Measurements from ENCODE around the gene DCAF5. TPM values are rescaled to one million over a fixed set of nuclear protein-coding genes. Genes with fewer than 3 reads are reported as not detected.

DCAF5 gene
- total and polyA plus RNA-seq, 2 experiments from 2014 or later, result 50.0 to 58.2 TPM

DNA sequence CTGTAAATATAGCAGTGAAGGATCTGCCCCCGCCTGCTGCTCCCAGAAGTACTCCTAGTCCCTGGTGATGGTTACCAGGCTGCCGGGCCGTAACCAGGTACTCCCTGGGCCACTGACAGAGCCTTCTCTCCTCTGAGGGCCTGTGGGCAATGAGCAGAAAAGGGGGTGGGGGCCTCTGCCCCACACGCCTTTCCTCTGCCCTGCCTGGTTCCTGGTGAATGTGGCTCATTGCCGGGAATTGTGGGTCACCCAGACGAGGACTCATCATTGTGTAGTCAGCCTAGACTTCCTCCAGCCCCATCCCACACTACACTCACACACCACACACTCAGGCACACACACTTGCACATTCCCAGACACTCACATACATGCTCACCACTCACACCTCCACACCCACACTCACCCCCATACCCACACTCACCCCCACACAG, 138.1 kb downstream of the DCAF5 start:
- TF ChIP-seq, protein P1, sequence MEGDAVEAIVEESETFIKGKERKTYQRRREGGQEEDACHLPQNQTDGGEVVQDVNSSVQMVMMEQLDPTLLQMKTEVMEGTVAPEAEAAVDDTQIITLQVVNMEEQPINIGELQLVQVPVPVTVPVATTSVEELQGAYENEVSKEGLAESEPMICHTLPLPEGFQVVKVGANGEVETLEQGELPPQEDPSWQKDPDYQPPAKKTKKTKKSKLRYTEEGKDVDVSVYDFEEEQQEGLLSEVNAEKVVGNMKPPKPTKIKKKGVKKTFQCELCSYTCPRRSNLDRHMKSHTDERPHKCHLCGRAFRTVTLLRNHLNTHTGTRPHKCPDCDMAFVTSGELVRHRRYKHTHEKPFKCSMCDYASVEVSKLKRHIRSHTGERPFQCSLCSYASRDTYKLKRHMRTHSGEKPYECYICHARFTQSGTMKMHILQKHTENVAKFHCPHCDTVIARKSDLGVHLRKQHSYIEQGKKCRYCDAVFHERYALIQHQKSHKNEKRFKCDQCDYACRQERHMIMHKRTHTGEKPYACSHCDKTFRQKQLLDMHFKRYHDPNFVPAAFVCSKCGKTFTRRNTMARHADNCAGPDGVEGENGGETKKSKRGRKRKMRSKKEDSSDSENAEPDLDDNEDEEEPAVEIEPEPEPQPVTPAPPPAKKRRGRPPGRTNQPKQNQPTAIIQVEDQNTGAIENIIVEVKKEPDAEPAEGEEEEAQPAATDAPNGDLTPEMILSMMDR (IDR thresholded peaks at IDR 0.05; ENCODE audit: low read depth, low read length), result no peak
- no peak overlapping the region for H3K4me3 ChIP-seq
- H3K27ac ChIP-seq, result peak overlapping the region; percentile 45
- no peaks in the 10 kb centered on the region for H3K27me3 ChIP-seq
- DNase-seq (ENCODE audit: low read depth in 1 of 2, low spot score in 1 of 2), result no peak
- H3K9me3 ChIP-seq (ENCODE audit: low read depth), result no peaks in the 10 kb centered on the region
- H3K4me1 ChIP-seq (ENCODE audit: low read depth), result peaks cover 6% of the 10 kb centered on the region
- no peaks in the 10 kb centered on the region for H3K36me3 ChIP-seq

DNA sequence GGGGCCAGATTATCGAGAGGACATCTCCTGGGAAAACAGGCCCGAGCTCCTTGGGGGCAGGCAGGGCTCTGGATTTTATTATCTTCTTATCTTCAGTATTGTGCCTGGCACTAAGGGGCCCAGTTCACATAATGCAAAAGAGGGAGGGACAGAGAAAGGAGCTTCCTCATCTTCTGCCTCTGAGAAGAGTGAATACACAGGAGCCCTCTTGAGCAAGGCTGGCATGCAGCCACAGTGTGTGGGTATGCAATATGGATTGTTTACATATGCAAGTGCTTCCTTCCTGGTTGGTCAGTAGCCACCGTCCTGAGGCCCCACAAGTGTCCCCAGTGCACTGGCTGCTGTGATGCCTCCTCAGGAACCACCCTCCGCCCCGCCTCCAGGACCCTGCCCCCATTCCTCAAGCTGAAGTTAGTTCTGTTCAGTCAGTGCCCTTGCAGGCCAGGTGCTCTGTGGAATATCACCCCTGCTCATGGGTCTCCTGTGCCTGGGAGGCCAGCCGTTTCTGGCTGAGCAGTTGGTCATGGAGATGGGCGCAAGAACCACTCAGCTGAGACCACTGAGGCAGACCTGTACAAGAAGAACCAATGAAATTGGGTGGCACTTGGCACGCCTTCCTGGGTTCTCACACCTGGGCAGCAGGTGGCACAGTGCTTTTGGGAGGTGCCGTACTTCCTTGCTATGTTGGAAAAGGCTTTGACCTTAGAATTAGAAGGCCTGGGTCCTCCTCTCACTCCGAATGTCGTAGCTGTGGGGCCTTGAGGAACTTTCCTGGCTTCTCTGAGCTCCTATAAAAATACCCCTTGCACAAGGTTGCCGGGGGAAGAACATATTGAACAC, 138.8 kb downstream of the DCAF5 start:
- Histone ChIP-seq H3K27ac (peak overlapping the region; percentile 45), H3K36me3 (no peaks in the 10 kb centered on the region), H3K4me3 (no peak overlapping the region), H3K9me3 (ENCODE audit: low read depth) (no peaks in the 10 kb centered on the region), H3K4me1 (ENCODE audit: low read depth) (peaks cover 6% of the 10 kb centered on the region), H3K27me3 (no peaks in the 10 kb centered on the region)
- TF ChIP-seq, protein P1 (IDR thresholded peaks at IDR 0.05; ENCODE audit: low read depth, low read length), result no peak
- peak; percentile 72 to 79 for DNase-seq (ENCODE audit: low read depth in 1 of 2, low spot score in 1 of 2)

GRCh38 chr14:69012256-69012953, 140.5 kb downstream of the DCAF5 start:
- H3K27me3 ChIP-seq, result no peaks in the 10 kb centered on the region

GRCh38 chr14:69010648-69011047, 142.3 kb downstream of the DCAF5 start:
- Histone ChIP-seq H3K27me3 (no peaks in the 10 kb centered on the region), H3K36me3 (no peaks in the 10 kb centered on the region), H3K4me1 (ENCODE audit: low read depth) (peaks cover 9% of the 10 kb centered on the region), H3K27ac (no peak overlapping the region), H3K4me3 (no peak overlapping the region), H3K9me3 (ENCODE audit: low read depth) (no peaks in the 10 kb centered on the region)
- no peak for DNase-seq (ENCODE audit: low read depth in 1 of 2, low spot score in 1 of 2)
- TF ChIP-seq, protein P1 (IDR thresholded peaks at IDR 0.05; ENCODE audit: low read depth, low read length), result no peak

More at GRCh38 chr14:69012256-69012953, 140.5 kb downstream of the DCAF5 start:
- H3K9me3 ChIP-seq (ENCODE audit: low read depth), result no peaks in the 10 kb centered on the region
- no peak overlapping the region for H3K27ac ChIP-seq
- TF ChIP-seq, protein P1 (IDR thresholded peaks at IDR 0.05; ENCODE audit: low read depth, low read length), result no peak
- H3K4me1 ChIP-seq (ENCODE audit: low read depth), result peaks cover 9% of the 10 kb centered on the region
- peak in 1 of 2 donors; percentile 60 for DNase-seq (ENCODE audit: low read depth in 1 of 2, low spot score in 1 of 2)
- H3K4me3 ChIP-seq, result no peak overlapping the region
- H3K36me3 ChIP-seq, result no peaks in the 10 kb centered on the region

GRCh38 chr14:69008421-69008884, 144.5 kb downstream of the DCAF5 start:
- no peaks in the 10 kb centered on the region for H3K9me3 ChIP-seq (ENCODE audit: low read depth)
- no peaks in the 10 kb centered on the region for H3K27me3 ChIP-seq
- TF ChIP-seq, protein P1 (IDR thresholded peaks at IDR 0.05; ENCODE audit: low read depth, low read length), result no peak
- H3K4me3 ChIP-seq, result no peak overlapping the region
- H3K36me3 ChIP-seq, result no peaks in the 10 kb centered on the region
- DNase-seq (ENCODE audit: low read depth in 1 of 2, low spot score in 1 of 2), result peak; percentile 23 to 60
- peak overlapping the region; percentile 69 for H3K27ac ChIP-seq
- peaks cover 3% of the 10 kb centered on the region for H3K4me1 ChIP-seq (ENCODE audit: low read depth)

Data from cardiac muscle cell (in vitro differentiated cells and primary cell).